ENCODE measurements around the gene LETM1.

Gene LETM1

DNA sequence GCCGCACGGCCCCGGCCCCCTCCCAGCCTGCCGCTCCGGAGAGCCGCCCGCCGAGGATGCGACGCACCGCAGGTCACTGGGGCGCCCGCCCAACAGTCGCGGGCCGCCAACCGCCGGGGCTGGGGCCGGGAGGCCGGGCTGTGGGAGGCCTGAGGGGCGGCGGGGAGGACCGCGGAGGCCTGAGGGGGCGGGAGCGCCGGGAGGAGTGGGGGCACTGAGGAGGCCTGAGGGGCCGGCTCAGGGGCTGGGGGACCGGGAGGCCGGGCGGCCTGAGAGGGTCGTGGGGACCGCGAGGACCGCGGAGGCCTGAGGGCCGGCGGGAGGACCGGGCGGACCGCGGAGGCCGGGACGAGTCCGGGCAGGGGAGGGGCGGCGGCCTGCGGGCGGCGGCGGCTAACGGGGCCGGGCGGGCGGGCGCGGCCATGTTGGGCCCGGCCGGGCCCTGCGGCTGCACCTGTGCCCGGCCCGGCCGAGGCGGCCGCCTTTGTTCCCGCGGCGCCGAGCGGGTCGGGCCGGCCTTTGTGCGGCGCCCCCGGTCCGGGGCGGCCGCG lies 15.6 kb upstream of the LETM1 start:
- peak; percentile 59 for DNase-seq

DNA sequence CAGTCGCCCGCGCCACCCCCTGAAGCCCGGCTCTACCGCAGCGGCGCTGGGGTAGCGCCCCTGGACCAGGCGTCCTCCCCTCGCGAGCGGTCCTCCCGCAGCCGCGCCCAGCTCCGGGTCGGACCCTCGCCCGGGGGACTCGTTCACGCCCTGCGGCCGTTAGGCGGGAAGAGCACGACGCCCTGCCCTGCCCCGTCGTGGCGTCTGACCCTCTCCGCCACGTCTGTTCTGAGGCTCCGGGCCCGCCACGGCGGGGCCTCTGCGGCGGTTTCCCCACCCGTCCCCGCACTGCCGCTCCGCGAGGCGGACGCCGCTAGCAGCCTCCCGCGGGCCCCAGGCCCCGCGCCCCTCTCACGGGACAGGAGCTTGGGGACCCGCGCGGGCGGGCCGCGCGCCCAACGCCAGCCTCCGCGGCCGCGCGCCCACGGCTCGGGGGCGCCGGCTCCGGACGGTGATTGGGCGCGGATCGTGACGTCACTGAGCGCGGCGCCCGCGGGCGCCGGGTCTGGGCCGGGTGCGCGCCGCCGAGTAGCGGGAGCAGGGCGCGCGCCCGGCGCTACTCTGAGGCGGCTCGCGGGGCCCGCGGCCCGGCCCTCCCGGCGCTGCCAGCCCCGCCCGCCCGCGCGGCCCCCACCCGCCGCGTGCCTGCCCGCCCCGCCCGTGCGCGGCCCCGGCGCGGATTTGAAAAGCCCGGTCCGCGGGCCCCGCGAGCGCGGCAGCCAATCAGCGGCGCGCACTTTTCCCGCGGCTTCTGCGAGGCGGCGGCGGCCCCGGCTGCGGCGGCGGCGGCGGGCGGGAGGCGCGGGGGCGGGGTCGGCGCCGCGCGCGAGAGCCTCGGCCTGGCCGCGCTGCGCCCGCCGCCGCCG lies 14.9 kb upstream of the LETM1 start, which contains the start of gene NSD2:
Gene NSD2 (plus strand): TSS at position 816 of the 866 bp plus-strand sequence. CDS start 29,262 bp downstream, outside the sequence.
- DNase-seq: peak; percentile 92

DNA sequence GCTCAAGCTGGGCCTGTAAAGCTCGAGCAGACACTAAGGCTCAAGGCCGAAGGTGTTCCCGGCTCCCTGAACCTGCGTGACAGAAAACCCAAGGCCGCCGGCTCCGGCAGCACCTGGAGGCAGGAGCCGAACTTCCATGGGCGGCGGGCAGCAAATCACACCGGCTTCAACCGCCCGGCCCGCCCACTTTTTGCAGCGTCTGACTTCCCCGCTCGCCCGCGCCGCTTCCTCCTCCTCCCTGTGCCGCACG lies 14.3 kb upstream of the LETM1 start:
- DNase-seq: peak; percentile 90

DNA sequence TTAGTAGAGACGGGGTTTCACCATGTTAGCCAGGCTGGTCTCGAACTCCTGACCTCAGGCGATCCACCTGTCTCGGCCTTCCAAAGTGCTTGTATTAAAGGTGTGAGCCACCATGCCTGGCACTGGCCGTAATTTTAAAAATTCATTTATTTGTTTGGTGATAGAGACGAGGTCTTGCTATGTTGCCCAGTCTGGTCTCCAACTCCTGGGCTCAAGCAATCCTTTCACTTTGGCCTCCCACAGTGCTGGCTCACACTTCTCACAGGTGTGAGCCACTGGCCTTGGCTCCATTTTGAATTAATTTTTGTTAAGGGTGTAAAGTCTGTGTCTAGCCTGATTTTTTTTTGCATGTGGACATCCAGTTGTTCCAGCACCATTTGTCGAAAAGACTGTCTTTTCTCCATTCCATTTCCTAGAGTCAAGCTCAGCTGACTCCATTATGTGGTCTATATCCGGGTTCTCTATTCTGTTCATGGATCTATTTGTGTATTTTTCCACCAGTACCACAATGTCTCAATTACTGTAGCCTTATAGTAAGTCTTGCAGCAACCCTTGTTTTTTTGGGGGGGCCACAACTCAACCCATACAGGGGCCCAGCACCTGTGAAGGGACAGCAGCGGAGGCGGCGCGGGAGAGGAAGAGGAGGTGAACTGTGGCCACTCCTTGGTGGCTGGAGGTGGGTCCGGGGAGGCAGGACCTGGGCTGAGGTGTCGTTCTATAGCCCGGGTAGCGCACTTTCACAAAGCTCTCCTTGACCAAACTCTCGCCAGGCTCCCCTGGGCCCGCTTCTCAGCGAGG lies 13.8 kb upstream of the LETM1 start:
- no peak for DNase-seq

DNA sequence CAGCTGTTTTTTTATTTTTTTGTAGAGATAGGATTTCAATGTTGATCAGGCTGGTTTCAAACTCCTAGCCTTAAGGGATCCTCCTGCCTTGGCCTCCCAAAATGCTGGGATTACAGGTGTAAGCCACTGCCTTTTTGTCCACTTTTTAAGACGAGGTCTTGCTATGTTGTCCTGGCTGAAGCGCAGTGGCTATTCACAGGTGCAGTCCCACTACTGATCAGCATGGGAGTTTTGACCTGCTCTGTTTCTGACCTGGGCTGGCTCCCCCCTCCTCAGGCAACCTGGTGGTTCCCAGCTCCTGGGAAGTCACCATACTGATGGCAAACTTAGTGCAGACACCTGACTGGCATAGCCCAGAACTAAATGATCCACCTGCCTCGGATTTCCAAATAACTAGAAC lies 13.0 kb upstream of the LETM1 start:
- no peak for DNase-seq

DNA sequence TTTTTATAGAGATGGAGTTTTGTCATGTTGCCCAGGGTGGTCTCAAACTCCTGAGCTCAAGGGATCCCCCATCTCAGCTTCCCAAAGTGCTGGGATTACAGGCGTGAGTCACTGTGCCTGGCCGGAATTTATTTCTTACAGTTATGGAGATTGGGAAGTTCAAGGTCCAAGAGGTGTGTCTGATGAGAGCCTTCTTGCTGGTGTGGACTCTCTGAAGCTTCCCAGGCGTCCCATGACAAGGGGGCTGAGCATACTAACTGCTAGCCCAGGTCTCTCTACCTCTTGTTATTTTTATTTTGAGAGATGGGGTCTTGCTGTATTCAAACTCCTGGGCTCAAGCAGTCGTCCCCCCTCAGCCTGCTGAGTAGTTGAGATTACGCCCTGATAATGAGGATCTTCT lies 12.3 kb upstream of the LETM1 start:
- no peak for DNase-seq

DNA sequence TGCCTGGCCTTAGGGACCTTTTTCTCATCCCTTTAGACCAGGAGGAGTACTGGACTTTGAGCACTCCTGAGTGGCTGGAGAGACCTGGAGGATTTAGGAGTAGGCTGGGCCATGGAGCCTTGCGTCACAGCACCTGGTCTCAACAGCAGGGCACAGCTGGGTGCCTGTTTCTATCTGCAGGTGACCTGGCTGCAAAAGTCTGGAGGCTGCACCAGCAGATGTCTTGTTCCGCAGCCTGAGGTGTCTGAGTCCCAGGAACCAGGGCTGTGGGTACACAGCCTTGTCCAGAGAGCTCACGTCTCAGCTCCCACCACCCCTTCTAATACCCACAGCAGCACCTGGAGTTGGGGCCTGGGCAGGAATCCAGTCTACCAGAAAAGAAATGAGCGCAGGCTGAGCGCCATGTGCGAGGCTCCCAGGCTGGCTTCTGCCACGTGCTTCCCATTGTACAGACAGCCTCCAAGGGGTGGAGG lies 10.3 kb upstream of the LETM1 start:
- no peak for DNase-seq

DNA sequence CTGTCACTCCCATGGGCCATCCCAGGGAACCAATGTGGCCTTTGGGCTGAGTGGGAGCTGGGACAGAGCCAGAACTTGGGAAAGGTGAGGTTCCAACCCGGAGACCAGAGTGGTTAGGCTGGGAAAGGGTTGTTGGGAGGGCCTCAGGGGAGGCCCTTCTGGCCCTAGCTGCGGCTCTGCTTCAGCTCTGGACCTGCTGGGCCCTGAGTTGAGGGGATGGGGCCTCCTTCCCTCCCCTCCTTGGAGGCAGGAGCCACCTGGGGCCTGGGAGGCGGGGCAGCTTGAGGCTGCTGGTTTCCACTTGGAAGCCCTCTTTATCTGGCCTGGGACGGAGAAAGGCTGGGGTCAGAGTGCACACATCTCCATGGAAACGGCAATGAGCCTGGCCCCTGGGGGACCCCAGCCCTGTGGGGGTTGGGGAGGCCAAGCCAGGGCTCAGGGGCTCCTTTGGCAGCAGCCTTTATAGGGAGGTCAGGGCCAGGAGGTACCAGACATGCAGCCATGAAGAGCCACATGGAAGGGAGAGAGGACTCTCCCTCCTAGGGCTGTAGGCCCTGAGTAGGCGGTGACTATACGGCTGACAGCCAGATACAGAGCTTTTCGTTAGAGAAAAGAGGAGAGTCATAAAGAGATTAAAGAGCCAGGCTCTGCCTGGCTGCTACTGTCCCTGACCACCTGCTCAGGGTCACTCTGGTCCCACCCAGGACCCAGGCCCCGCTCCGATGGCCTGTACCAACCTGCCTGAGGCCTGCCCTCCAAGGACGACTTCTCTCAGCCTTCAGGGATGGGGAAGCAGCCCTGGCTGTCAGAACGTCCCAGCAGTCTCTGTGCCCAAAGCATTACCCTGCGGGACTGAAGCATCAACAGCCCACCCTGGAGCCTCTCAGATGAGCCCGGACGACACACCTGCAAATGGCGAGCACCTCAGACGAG lies 8.4 kb upstream of the LETM1 start:
- no peak for DNase-seq

DNA sequence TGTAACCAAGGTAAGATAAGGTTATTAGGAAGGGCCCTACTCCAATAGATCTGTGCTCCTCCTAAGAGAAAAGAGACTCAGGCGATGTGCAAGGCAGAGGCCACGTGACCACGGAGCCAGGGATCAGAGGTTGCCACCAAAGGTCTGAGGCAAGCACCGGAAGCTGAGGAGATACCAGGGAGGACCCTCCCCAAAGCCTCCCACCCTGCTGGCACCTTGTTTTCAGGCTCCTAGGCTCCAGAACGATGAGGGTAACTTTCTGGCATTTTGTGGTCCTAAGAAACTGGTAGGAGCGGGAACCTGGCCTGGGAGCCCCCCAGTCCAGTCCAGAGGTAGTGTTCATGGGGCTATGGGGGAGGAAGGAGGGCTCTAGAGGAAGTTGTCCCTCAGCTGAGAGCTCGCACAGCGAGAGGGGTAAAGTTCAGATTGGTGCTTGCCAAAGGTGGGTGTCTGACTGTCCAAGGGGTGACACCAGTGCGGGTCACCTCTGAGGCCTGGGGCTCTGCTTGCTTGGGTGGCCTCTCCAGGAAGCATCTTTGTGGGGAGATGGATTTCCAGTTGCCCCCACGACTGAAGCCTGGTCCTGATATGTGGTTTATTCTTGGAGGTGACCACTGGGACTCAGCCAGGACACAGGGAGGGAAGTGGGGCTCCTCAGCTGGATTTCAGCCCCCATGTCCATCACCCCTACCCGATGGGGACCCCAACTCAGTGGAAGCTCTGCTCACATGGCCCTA lies 7.5 kb upstream of the LETM1 start:
- DNase-seq: no peak

DNA sequence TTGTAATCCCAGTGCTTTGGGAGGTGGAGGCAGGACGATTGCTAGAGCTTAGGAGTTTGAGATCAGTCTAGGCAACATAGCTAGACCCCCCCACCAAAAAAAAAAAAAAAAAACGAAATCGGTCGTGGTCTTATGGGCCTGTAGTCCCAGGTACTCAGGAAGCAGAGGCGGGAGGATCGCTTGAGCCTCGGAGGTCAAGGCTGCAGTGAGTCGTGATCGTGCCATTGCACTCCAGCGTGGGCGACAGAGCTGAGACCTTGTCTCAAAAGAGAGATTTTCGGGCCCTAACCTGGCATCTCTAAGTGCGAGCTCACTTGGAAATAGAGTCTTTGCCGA lies 7.0 kb upstream of the LETM1 start:
- DNase-seq: no peak

DNA sequence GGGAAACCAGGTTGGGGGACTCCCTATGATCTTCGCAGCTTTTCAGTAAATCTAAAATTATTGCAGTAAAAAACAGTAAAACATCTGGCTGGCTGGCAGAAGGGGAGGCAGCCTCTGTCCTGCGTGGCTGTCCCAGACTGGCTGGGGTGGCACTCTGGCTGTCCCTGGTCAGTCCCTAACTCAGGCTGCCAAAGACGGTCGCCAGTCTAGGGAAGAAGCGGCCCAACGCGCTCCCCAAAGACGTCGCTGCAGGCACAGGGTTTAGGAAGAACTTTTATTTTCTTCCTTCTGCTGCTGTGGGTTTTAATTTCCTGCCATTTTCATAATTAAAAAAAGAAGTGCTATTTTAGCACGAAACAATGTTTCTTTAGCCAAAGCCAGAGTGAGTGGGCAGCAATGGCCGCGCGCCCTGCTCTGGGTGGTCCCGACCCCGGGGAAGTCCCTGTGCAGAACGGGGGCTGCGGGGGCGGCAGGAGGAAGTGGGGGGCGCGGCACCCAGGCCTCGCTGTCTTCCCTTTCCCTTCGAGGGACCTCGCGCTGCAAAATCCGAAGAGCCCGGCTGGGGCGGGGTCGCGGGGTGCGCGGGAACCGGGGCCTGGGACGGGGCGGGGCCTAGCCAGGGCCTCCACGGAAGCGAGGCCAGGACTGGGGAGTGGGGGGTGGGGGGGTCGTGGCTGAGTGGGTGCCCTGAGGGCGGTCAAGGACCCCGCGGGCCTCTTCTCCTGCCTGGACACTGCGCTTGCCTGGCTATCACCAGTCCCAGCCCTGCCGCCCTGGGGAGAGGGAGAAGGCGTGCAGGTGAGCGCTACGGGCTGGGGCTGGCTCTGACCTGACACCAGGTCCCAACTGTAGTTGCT lies 6.3 kb upstream of the LETM1 start:
- no peak for DNase-seq

DNA sequence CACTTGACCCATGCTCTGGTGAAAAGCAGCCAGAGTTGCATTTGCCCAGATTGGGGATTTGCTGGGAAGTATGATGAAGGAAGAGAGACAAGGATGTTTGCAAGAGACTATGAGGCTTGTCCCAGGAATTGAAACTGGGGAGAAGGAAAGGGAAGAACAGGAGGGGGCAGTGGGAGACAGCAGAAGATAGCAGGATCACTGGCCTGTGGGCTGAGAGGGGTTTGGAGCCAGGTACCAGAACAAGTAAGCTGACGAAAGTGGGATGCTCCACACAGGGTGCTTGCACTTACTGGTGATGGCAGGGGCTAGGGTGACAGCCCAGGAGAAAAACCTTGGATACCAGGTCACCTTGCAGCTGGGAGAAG lies 3.4 kb upstream of the LETM1 start:
- no peak for DNase-seq

DNA sequence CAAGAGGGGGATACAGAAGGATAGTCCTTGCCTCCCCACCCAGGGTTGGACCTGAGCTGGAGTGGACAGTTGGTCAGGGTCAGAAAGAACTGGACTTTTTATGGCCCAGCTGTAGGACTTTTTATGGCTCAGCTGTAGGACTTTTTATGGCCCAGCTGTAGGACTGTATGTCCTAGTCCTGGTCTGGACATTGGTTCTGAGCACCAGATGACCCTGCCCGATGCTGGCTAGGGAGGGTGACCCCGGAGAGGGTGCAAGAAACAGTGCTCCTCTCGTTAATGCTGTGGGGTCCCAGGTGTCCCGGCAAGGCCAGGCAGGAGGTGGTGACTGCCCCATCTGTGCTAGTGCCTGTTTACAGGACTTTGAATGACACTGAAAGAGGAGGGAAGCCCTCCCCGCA lies 2.0 kb upstream of the LETM1 start:
- DNase-seq: no peak

DNA sequence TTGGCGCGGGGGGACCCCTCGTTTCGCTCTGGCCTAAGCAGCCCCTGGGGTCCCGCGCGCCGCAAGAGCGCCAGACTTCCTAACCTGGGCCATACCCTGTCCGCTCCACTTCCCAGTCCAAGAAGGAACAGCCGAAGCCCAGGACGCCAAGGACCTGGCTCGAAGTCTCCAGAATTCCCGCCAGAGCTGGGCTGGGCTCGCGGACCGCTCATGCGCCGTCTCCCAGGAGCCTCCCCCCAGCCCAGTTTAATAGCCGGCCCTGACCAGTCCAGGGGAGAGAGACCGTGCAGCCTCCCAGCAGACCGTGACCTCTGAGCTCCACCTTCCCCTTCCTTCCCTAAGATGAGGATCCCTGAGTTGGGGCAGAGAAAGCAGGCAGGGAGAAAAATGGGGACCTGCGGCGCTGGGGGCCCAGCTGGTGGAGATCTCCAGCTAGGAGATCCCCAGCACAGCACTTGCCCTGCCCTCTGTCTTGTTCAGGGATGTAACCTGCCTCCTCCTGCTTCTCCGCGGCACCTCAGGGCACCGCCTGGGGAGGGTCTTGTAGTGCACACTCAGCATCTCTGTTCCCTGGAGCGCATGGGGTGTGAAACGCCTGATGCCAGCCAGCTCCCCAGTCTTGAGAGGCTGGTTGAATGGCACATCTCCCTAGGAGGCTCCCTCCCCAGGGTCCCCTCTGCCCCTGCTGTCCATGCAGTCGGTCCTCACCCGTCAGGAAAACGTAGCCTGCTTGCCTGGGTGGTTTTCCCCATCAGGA lies 1.2 kb upstream of the LETM1 start:
- peak; percentile 56 for DNase-seq

DNA sequence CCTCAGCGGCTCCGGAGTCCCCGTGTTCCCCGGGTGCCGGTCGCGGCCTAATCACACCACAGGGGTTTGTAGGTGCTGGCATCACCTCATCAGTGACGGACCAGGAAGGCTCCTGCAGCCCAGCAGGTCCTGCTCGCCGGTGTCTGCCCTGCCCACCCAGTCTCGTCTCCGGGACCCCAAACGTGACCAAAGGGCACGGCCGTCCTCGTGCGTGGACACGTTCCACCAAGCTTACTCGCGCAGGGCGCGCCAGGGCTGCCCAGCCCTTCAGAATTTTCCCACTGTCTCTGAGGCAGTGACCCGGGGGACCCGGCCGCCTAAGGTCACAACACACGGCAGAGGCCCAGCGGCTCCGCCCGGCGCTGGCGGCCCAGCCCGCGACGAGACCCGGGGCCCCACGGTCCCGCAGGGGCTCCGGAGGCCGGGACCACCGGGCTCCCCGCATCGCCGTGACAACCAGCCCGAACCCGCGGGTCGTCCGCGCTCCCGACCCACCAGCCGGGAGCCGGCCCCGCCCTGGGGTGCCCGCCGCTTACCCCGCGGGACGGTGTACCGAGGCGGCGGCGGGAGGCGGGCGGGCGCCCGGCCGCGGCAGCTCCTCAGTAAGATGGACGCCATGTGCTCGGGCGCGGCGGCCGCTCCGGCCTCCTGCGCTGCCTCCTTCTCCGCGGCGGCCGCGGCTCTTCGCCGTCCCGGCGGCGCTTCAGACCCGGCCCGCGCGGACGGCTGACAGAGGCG lies 454 bp downstream of the LETM1 start:
- DNase-seq: peak; percentile 41

DNA sequence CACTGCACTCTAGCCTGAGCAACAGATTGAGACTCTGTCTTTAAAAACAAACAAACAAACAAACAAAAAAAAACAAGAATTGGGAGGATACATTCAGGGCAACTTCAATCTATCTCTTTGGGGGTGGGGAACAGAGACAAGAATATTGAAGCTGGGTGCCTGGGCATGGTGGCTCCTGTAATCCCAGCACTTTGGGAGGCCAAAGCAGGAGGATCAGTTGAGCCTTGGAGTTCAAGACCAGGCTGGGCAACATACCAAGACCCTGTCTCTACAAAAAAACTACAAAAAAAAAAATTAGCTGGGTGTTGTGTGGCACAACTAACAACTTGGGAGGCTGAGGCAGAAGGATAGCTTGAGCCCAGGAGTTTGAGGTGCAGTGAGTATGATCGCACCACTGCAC lies 1.2 kb downstream of the LETM1 start:
- no peak for DNase-seq

DNA sequence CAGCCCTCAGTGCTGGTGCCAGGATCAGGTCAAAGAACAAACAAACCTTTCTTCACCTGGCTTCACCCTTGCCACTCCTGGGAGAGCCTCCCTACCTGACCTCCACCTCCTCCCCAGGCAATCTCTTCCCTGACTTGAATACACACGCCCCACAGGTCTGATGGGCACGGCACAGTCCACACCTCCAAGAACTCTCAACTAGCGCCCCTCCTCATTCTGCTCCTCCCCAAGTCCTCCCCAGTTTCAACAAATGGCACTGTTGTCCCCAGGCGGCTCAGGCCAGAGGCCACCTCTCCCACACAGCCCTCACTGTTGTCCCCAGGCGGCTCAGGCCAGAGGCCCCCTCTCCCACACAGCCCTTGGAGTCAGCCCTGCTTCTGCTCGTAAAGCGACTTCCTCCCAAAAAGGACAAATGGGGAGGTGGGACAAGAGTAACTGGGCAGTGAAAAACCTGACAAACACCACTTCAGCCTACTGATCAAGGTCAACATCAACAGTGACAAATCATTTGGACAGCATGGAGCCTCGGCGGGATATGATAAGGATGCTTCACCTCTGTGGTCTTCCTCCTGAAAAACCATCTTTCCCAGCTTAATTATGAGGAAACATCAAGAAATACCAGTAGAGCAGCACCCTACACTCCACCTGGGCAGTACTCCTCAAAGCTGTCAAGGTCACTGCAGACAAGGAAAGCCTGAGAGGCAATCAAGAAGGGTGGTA lies 2.9 kb downstream of the LETM1 start:
- DNase-seq: no peak

DNA sequence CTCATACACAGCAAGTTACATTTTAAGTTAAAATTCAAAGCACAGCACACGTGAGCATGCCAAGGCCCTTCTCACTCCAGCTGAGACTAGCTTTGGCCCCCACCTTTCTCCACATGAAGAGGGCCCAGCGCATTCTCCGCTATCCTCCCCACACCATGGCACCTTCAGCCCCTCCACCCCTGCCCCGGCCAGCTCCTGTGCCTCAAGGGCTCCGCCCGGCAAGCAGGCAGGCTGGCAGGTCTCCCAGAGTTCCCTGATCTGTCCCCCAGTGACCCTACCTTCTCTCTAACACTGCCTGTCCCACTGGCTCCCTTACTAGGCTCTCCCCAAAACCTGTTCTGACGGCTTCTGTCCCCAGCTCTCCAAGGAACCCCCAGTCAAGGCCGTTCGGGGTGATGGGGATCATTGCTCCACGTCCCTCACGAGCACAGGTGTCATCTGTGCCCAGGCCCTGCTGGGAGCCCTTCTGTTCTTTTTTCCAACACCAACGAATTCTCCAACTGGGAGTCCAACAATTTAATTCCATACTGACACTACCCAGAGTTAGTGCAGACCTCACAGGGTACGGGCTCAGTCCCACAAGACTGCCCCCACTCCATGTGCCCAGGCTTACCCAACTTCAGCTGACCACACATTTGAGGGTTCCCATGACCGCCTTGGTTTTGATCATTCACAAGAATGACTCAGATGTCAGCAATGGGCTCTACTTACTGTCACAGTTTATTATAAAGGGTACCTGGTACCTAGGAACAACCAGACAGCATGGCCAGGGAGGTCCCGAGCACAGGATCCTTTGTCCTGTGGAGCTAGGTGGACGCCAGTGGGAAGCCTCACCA lies 4.2 kb downstream of the LETM1 start:
- DNase-seq: no peak
